Esophagus squamous epithelium (tissue), 4 donors: ENCODE data around the gene CLEC20A.

Source experiments
- POLR2A ChIP-seq, 4 donors: fragments of 450-650 bp; IDR thresholded peaks; one replicate each; pipeline ENCODE4 v1.6.1; 2017; ENCODE audit warnings: antibody characterized with exemption in 4 of 4, mild to moderate bottlenecking in 4 of 4, moderate library complexity in 3 of 4
- TF ChIP-seq, protein P1 (sequence below), 6 experiments: fragments of 450-650 bp in 4 of 6; fragments of 200-600 bp in 2 of 6; sonication (generic) in 2 of 6; IDR thresholded peaks; one replicate each; pipeline ENCODE4 v1.5.1; 2016 to 2019; ENCODE audit warnings: antibody characterized with exemption in 6 of 6, mild to moderate bottlenecking in 4 of 6, moderate library complexity in 4 of 6

DNA sequence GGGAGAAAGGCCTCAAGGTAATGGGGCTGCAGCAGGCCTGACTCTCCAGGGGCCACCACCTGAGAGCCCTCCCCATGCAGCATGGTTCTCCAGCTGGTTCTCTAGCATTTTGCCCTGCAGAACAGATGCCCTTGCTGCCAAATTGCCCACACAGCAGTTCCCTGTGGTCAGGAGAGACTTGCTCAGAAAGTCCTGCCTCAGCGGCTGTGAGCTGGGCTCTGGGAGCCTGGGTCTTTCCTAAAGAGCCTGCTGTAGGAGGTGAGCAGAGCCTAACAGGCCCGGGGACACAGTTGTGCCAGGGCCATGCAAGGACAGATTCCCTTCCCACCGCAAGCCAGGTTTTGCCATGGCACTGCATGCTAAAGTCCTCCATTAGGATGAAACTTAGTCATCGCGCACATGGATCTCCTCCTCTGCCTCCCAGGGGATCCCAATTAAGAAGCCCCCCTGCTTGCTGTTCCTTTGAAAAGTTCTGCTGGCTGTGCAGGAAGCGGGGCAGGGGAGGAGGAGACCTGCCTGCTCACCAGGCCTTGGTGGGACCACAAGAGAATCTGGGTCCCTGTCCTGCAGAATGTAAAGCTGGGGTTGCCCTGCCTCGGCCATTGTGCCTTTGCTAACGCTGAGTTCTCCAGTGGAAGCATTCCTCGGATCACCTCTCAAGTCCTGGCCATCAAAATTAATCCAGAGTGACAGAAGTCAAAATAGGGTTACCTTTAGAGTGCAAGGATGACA, 37.5 kb upstream of the CLEC20A start:
- TF ChIP-seq, protein P1, sequence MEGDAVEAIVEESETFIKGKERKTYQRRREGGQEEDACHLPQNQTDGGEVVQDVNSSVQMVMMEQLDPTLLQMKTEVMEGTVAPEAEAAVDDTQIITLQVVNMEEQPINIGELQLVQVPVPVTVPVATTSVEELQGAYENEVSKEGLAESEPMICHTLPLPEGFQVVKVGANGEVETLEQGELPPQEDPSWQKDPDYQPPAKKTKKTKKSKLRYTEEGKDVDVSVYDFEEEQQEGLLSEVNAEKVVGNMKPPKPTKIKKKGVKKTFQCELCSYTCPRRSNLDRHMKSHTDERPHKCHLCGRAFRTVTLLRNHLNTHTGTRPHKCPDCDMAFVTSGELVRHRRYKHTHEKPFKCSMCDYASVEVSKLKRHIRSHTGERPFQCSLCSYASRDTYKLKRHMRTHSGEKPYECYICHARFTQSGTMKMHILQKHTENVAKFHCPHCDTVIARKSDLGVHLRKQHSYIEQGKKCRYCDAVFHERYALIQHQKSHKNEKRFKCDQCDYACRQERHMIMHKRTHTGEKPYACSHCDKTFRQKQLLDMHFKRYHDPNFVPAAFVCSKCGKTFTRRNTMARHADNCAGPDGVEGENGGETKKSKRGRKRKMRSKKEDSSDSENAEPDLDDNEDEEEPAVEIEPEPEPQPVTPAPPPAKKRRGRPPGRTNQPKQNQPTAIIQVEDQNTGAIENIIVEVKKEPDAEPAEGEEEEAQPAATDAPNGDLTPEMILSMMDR (IDR thresholded peaks at IDR 0.05): no peak
- no peak for TF ChIP-seq POLR2A (IDR thresholded peaks at IDR 0.05)
